Endothelial cell of umbilical vein (primary cell): ENCODE data around the gene EIF3K. TPM values are rescaled to one million over a fixed set of nuclear protein-coding genes. Genes with fewer than 3 reads are reported as not detected.

Source experiments
- BruUV-seq: library from RNA; stranded (reverse); fragments of 400-500 nt; replicated peaks from 2 replicates; lab custom pipeline; 2021; lab: Mats Ljungman, UMichigan
- CTCF ChIA-PET: fragments of 300-600, 350-600 bp; sonication (Branson Sonifier 250); formaldehyde crosslinking; loops from one replicate; lab custom pipeline; 2021; ENCODE audit warnings: antibody characterized with exemption, inconsistent platforms; lab: Charles Lee
- POLR2A ChIA-PET: fragments of 300-600, 350-600 bp; sonication (Branson Sonifier 250); formaldehyde crosslinking; loops from one replicate; lab custom pipeline; 2021; ENCODE audit warnings: antibody characterized with exemption, inconsistent platforms; lab: Charles Lee
- DNase-seq: peaks from one replicate; pipeline ENCODE4 v3.0.0-alpha.2; 2011; ENCODE audit warnings: low read depth, low spot score
- FAIRE-seq: peaks from 2 replicates; lab custom pipeline; 2011; peaks lifted over from hg19 to GRCh38; lab: Jason Lieb, UNC
- H2AFZ ChIP-seq: 2 replicates; pipeline ENCODE4 v1.6.0; 2012; ENCODE audit warnings: low read depth, low read length, control low read depth, inconsistent platforms
- H3K27ac ChIP-seq: 2 replicates; pipeline ENCODE4 v1.5.1; 2011; ENCODE audit warnings: low read depth, mild to moderate bottlenecking, control low read depth, low read length, moderate library complexity; ENCODE audit not compliant: insufficient read depth
- H3K27me3 ChIP-seq, 2 experiments: 2 replicates each; pipeline versions ENCODE4 v1.6.0 to v1.6.1; 2011; ENCODE audit warnings: low read length in 2 of 2, mixed read lengths in 1 of 2; ENCODE audit not compliant: control insufficient read depth in 2 of 2, insufficient read depth in 2 of 2
- H3K36me3 ChIP-seq, 2 experiments: 2 replicates in 1 of 2; 3 replicates in 1 of 2; pipeline ENCODE4 v1.5.1; 2011; ENCODE audit warnings: low read length in 2 of 2, mild to moderate bottlenecking in 1 of 2, moderate library complexity in 1 of 2; ENCODE audit not compliant: control insufficient read depth in 2 of 2, insufficient read depth in 2 of 2; ENCODE audit errors: extremely low read depth in 1 of 2
- H3K4me1 ChIP-seq: 3 replicates; pipeline ENCODE4 v1.5.1; 2011; ENCODE audit warnings: mild to moderate bottlenecking, low read length; ENCODE audit not compliant: control insufficient read depth, insufficient read depth; ENCODE audit errors: extremely low read depth
- H3K4me2 ChIP-seq: 2 replicates; pipeline ENCODE4 v1.6.1; 2011; ENCODE audit warnings: low read length, control low read depth, mixed read lengths; ENCODE audit not compliant: insufficient read depth
- H3K4me3 ChIP-seq, 3 experiments: fragments of 200-600 bp in 1 of 3; sonication (generic), shearing (Covaris generic) in 1 of 3; replicated peaks in 1 of 3; 2 replicates each; pipeline ENCODE4 v1.5.1; 2011 to 2016; ENCODE audit warnings: control low read depth in 3 of 3, low read length in 3 of 3, mild to moderate bottlenecking in 2 of 3, inconsistent platforms in 1 of 3, low read depth in 1 of 3, moderate library complexity in 1 of 3; ENCODE audit not compliant: insufficient read depth in 1 of 3
- H3K79me2 ChIP-seq: 2 replicates; pipeline ENCODE4 v1.6.0; 2012; ENCODE audit warnings: low read length, inconsistent platforms; ENCODE audit not compliant: control insufficient read depth, insufficient read depth
- H3K9ac ChIP-seq: replicated peaks from 2 replicates; pipeline ENCODE3; 2011; ENCODE audit warnings: low read length, control low read depth; ENCODE audit not compliant: insufficient read depth; ENCODE audit errors: extremely low read depth
- H3K9me1 ChIP-seq: replicated peaks from 3 replicates; pipeline ENCODE4 v1.6.0; 2011; ENCODE audit warnings: mild to moderate bottlenecking, low read length; ENCODE audit not compliant: control insufficient read depth, insufficient read depth; ENCODE audit errors: extremely low read depth
- H3K9me3 ChIP-seq: replicated peaks from 2 replicates; pipeline ENCODE4 v1.5.1; 2012; ENCODE audit warnings: low read length, inconsistent platforms; ENCODE audit not compliant: control insufficient read depth, insufficient read depth
- H4K20me1 ChIP-seq: replicated peaks from 2 replicates; pipeline ENCODE3; 2011; ENCODE audit warnings: mild to moderate bottlenecking, low read length; ENCODE audit not compliant: control insufficient read depth, insufficient read depth; ENCODE audit errors: extremely low read depth
- CTCF ChIP-seq, 2 donors: IDR thresholded peaks; 1 replicate in 1 of 2; 2 replicates in 1 of 2; pipeline ENCODE4 v1.5.1; 2011; ENCODE audit warnings: low read length in 2 of 2, mild to moderate bottlenecking in 2 of 2, moderate library complexity in 2 of 2, control low read depth in 1 of 2, inconsistent platforms in 1 of 2, low read depth in 1 of 2; ENCODE audit not compliant: insufficient read depth in 1 of 2; ENCODE audit errors: extremely low read depth in 1 of 2
- EZH2 ChIP-seq: IDR thresholded peaks from 2 replicates; pipeline ENCODE4 v1.6.1; 2012; ENCODE audit warnings: borderline replicate concordance, low read depth, mild to moderate bottlenecking, moderate library complexity, low read length, inconsistent platforms; ENCODE audit not compliant: severe bottlenecking
- FOS ChIP-seq: IDR thresholded peaks from 2 replicates; pipeline ENCODE4 v1.6.1; 2011; ENCODE audit warnings: mild to moderate bottlenecking, low read length, moderate library complexity, borderline replicate concordance; ENCODE audit not compliant: insufficient read depth
- GATA2 ChIP-seq: IDR thresholded peaks from 2 replicates; pipeline ENCODE4 v1.7.0; 2011; ENCODE audit warnings: low read depth, mild to moderate bottlenecking, moderate library complexity, mixed read lengths, low read length; ENCODE audit not compliant: insufficient read length, insufficient read depth
- JUN ChIP-seq: IDR thresholded peaks from 2 replicates; pipeline ENCODE4 v1.6.1; 2011; ENCODE audit warnings: borderline replicate concordance, low read depth; ENCODE audit not compliant: insufficient read length, insufficient read depth
- MAX ChIP-seq: IDR thresholded peaks from 2 replicates; pipeline ENCODE4 v1.6.1; 2011; ENCODE audit not compliant: insufficient read depth, insufficient read length
- MYC ChIP-seq: IDR thresholded peaks from one replicate; pipeline ENCODE4 v1.6.1; 2011; ENCODE audit warnings: mild to moderate bottlenecking, low read depth, low read length
- POLR2A ChIP-seq: IDR thresholded peaks from 2 replicates; pipeline ENCODE4 v1.6.1; 2012; ENCODE audit warnings: low read depth, mild to moderate bottlenecking, control low read depth, low read length
- POLR2AphosphoS5 ChIP-seq: IDR thresholded peaks from 2 replicates; pipeline ENCODE4 v1.6.1; 2012; ENCODE audit warnings: low read depth, mild to moderate bottlenecking, control low read depth, low read length, moderate library complexity; ENCODE audit not compliant: insufficient read depth
- dilution Hi-C: fragments of 300-500 bp; cut with MboI; formaldehyde crosslinking; loops from one replicate; pipeline ENCODE4 v1.15.0; 2019; ENCODE audit warnings: low sequenced_read_pairs; ENCODE audit not compliant: extremely low pct_ligation_motif_present
- intact Hi-C: fragments of 100-400 bp; cut with micrococcal nuclease; formaldehyde crosslinking; loops from one replicate; pipeline ENCODE4 v1.10.0; 2022
- polyA plus RNA-seq, 4 experiments: library from polyadenylated mRNA; depleted of rRNA in 3 of 4; stranded (reverse) in 3 of 4; unstranded in 1 of 4; fragments of >200 nt; gene quantifications; 2 replicates each; pipeline versions ENCODE4 v1.2.1 to v1.2.3, GENCODE V29; 2011 to 2012; ENCODE audit warnings: missing spikeins in 1 of 4
- total RNA-seq: library from RNA; stranded (reverse); gene quantifications from 2 replicates; pipeline ENCODE4 v1.2.3, GENCODE V29; 2021

The EIF3K gene
- total and polyA plus RNA-seq, 2 donors (not counting 3 experiments of a cell fraction or from before 2014, with no cell fraction given) = 267 to 584 TPM

- no peak for DNase-seq
- no TSS peak for BruUV-seq
- no peaks in the 10 kb centered on the region for H3K9me3 ChIP-seq
- H3K27ac ChIP-seq = no peak overlapping the region
- H3K36me3 ChIP-seq = no peaks in the 10 kb centered on the region
- no peak overlapping the region for H2AFZ ChIP-seq
- no peak overlapping the region for H3K9ac ChIP-seq
- H3K27me3 ChIP-seq = no peaks in the 10 kb centered on the region
- no peaks in the 10 kb centered on the region for H3K9me1 ChIP-seq
- no peaks in the 10 kb centered on the region for H3K4me1 ChIP-seq
- no peaks in the 10 kb centered on the region for H4K20me1 ChIP-seq
- no peak overlapping the region for H3K4me3 ChIP-seq
- intact Hi-C loops (no loop called here), dilution Hi-C loops (no loop called here)
- TF ChIP-seq MAX = no peak
- no peak for TF ChIP-seq JUN
- no peak for TF ChIP-seq POLR2A
- TF ChIP-seq POLR2AphosphoS5 = no peak
- TF ChIP-seq FOS = no peak
- TF ChIP-seq GATA2 = no peak
- no peak for TF ChIP-seq CTCF (IDR thresholded peaks at IDR 0.05; ENCODE audit: extremely low read depth in 1 of 2, insufficient read depth in 1 of 2, low read depth in 1 of 2, low read length in 2 of 2)
- TF ChIP-seq EZH2 = no peak
- TF ChIP-seq MYC = no peak
- FAIRE-seq = no peak
- POLR2A ChIA-PET = no interaction called here
- CTCF ChIA-PET = interaction anchor here (0.6 kb wide), 1 partner anchor 38 kb away, joined by 3 read pairs; no protein-coding TSS in a partner anchor
- no peaks in the 10 kb centered on the region for H3K79me2 ChIP-seq
- no peak overlapping the region for H3K4me2 ChIP-seq
Measured at GRCh38 chr19:38587562-38587961, 31.4 kb upstream of the EIF3K start.
